Putamen (tissue), 1 donor: ENCODE measurements around the gene SMIM29.

ENCODE experiments used
- DNase-seq: peaks from one replicate; pipeline ENCODE4 v3.0.0-alpha.2; 2016; ENCODE audit warnings: low spot score

SMIM29 gene

DNA sequence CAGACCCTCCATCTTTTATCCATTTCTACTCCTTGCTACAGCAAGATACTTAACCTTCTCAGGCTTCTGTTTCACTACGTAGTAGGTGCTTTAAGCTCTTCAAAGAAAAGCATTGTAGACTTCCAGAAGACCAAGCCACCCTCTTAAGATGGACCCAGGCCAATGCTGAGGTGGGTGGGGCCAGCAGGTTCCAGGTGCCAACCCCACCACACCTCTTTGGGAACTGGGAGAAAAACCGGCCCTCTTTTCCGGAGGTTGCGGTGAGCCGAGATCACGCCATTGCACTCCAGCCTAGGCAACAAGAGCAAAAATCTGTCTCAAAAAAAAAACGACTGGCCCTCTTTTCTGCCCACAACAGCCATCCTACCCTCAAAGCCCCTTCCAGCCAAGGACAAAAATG, 22.7 kb downstream of the SMIM29 start:
- no peak for DNase-seq

DNA sequence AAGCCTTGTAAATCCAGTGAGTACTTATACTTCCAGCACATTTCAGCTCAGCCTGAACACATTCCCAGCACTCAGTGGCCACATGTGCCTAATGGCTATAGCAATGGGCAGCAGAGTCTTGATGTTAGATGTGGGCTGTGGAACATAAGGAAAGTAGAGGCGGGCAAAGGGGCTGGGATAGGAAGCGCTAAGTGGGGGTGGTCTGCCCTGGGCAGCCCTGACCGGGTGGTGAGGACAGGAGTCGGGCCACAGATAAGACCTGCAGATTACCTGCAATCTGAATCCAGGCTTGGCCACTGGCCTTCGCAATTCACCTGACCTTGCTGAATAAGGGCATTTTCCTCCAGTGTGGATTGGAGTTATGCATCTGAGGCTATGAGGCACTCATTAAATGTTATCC, 23.3 kb downstream of the SMIM29 start:
- no peak for DNase-seq

DNA sequence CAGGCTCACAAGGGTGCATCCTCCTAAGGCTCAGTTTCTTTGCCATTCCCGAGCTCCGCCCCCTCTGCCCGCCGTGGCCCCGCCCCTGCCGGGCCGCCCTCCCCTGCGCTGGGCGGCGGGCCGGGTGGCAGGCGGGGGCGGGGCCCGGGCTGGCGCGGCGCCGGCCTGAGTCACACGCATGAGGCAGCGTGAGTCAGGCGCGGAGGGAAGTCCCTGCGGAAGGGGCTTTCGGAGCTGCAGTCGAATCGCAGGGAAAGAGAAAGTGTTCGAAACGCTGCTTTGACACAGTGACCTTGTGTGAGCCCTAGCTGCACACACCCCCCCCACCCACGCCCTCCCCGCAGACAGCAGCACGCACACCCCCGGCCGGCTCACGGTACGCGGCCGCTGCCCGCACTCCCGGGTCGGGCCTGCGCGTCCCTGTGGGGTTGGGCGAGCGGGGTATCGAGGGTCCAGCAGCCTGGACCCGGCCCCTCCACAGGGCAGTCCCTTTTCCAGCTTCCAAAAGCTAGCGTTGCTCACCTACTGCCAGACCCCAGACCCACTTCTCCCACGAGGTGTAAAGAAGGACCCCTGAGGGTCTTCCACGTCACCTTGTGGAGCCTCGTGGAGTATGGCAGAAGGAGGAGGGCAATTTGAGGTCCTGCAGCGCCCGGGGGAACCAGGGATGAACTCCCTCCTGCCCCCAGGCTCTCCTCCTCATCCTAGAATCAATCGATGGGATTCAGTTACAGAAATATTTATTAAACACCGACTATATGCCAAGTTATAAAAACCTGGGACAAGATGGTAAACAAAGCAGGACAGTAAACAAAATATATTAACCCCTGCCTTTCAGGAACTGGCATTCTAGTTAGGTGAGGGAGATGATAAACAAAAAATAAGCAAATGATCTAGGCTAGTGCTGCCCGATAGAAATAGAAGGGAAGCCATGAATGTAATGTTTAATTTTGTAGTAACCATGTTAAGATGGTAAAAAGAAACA, 24.6 kb downstream of the SMIM29 start:
- peak; percentile 89 for DNase-seq

DNA sequence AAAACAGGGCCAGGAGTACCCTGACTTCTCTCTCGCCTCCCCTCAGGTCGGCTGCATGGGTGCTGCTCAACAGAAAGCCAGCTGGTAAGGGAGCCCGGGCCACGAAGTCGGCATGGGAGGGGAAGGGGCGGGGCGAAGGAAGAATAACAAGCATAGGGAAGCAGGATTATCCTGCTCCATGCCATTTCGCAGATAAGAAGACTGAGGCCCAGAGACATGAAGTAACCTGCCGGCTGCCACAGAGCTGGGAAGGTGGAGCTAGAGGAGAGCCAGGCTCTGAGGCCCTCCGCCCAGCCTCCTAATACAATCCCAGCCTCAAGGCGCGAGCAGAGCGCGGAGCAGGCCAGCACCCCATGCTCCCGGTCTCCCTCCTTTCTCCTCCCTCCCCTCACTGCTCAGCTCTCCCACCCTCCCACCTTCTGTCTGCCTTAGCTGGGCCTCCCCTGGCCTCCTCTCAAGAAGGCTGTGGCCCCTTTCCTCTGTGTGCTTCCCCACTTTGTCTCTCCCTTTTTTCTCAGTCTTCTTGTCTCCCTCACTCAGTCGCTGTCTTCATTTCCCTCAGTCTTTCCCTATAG, 25.3 kb downstream of the SMIM29 start:
- no peak for DNase-seq

DNA sequence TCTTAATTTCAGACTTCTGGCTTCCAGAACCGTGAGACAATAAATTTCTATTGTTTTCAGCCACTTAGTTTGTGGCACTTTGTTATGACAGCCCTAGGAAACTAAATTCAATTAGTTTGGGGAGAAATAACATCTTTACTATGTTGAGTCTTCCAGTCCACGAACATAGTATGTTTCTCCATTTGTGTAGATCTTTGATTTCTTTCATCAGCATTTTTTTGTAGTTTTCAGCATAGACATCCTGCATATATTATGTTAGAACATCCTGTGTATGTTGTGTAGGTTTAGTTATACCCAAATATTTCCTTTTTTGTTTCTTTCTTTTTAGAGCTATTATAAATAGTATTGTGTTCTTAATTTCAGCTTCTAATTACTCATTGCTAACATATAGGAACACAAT, 30.1 kb downstream of the SMIM29 start:
- no peak for DNase-seq

DNA sequence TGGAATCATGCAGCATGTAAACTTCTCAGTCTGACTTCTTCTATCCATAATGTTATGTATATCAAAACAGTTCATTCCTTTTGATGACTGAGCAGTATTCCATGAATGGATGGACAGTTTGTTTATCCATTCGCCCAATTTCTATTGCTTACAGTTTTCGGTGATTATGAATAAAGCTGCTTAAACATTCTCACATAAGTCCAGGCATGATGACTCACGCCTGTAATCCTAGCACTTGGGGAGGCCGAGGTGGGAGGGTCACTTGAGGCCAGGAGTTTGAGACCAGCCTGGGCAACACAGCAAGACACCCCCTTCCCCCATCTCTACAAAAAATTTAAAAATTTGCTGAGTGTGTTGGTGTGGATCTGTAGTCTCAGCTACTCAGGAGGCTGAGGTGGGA, 35.0 kb downstream of the SMIM29 start:
- no peak for DNase-seq

DNA sequence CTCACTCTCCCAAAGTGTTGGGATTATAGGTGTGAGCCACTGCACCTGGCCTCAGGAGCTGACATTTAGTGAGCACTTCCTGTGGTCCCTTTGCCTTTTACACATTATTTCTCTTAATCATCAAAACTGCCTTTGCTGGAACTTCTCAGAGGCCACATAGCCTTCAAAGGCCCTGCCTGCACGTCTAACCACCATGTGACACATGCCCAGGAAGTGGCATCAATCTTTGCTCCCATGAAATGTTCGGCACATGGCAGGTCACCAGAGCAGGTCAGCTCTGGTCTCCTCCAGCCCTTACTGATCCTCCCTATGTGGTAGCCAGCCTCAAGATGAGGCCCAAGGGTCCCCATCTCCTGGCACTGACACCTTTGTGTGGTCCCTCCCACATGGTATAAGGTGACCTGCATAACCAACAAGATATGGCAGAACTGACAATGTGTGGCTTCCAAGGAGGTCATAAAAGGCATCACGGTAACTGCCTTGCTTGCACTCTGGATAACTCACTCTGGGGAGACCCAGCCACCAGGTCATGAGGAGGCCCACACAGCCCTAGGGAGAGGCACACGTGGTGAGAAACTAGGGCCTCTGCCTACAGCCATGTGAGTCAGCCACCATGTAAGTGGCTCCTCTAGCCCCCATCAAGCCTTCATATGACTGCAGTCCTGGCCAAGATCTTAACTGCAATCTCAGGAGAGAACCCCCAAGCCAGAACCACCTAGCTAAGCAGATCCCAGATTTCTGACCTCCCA, 40.9 kb downstream of the SMIM29 start:
- DNase-seq = no peak

DNA sequence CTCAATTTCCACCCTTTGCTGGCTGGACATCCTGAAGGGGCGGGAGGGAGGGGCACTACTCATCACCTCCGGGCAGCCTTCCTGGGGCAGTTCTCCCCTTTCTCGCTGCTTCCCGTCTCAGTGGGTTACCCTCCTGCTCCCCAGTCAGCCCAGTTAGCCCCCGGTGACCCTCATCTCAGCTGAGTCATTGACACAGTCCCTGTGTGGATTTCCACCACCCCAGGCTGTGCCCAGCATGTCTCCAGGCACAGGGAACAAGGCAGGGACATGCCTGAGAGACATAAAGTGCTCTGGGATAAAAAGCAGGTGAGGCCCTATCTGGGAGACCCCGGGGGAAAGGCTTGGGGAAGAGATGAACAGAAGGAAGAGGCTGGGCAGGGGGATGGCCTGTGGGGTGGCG, 42.1 kb downstream of the SMIM29 start:
- no peak for DNase-seq

DNA sequence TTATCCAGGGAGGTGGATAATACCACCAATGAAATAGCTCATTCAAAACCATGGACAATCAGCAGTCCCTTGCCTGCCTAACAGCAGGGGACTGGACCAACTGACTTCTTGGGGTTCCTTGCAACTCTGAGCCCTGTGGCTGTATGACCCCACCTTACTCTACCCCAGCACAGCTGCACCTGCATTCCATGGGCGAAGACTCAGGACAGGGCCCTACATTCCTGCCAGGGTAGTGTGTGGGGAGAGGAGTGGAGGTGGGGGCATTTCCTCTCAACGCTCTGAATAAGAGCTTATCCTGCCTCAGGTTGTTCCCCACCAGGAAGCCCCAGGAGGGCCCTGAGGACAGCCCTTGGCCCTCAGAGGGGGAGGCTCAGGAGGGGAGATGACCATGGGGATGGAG, 42.9 kb downstream of the SMIM29 start:
- DNase-seq = no peak

DNA sequence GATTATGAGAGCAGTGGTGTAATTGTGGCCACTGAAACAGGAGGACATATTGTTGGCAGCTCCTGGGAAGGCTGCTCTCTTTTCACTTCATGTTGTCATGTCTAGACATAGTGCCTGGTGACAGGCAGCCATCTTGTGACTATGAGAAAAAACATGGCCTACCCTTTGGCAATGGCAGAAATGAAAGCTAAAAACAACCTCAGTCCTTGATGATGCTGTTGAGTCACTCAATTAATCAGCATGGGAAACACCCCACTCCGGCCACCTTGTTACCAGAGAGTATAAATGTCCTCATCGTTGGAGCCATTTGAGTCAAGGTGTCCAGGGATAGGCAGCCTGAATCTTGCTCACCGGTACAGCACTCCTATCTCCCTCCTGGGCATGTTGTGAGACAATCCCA, 43.3 kb downstream of the SMIM29 start:
- DNase-seq = no peak

DNA sequence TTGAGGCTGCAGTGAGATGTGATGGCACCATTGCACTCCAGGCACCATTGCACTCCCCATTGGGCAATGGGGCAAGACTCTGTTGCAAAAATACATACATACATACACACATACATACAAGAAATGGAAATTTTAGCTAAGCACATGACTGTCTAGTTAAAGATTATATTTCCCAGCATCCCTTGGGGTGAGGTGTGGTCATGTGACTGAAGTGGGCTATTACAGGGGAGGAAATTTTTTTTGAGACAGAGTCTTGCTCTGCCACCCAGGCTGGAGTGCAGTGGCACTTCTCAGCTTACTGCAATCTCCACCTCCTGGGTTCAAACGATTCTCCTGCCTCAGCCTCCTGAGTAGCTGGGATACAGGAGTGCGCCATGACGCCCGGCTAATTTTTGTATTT, 44.1 kb downstream of the SMIM29 start:
- DNase-seq = no peak

DNA sequence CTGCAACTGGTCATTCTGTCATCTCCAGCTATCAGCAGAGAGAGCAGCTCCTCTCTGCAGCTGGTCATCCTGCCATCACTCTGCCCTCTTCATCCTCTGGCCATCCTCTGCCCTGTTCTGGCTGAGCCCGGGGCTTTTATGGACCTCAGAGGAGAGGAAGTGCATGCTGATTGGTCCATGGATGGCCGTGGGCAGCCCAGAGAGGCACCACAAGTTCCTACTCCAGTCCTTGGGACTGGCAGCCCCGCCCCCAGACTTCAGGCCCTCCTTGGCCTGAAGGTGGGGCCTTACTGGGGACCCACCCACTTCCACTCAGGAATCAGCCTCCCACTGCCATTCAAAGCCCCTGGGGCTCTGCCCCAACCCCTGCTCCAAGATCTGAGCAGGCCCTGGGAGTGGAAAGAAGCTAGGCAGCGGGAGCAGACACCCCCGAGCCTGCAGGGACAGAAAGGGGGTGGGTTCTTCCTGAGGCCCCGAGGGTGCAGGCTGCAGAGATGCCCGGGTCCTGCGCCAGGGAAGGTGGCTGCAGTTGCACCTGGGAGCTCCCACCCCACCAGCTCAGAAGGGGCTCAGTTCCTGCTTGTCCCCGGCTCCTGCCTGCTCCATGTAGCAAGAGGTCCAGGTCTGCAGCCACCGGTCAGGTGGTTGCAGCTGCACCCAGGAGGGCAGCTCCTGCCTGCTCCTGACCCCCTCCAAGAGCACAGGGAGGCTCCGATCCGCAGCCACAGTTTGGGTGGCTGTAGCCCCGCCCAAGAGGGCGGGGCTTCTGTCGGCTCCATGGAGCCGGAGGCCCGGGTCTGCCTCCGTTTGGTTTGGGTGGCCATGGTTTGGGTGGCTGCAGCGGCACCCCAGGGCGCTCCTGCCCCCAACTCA, 46.2 kb downstream of the SMIM29 start:
- DNase-seq = no peak

DNA sequence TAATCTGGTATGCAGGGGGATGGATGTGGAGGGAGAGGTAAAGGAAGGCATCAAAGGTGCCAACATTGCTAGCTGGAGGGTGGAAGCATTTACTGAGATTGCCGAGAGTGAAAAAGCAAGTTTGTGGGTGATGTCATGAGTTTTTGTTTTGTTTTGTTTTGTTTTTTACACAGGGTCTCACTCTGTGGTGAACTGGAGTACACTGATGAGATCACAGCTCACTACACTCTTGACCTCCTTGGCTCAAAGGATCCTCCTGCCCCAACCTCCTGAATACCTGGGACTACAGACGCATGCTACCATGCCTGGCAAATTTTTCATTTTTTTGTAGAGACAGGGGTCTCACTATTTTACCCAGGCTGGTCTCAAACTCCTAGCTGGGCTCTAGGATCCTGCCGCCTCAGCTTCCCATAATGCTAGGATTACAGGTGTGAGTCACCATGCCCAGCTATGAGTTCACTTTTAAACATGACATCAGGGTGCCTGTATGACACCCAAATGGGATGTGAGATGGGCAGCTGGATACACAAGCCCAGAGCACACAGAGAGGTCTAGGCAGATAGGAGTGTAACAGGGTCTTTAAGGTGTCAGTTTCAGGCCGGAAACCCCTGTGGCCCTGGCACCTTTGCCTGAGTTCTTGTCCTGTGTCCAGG, 47.2 kb downstream of the SMIM29 start:
- DNase-seq = no peak

DNA sequence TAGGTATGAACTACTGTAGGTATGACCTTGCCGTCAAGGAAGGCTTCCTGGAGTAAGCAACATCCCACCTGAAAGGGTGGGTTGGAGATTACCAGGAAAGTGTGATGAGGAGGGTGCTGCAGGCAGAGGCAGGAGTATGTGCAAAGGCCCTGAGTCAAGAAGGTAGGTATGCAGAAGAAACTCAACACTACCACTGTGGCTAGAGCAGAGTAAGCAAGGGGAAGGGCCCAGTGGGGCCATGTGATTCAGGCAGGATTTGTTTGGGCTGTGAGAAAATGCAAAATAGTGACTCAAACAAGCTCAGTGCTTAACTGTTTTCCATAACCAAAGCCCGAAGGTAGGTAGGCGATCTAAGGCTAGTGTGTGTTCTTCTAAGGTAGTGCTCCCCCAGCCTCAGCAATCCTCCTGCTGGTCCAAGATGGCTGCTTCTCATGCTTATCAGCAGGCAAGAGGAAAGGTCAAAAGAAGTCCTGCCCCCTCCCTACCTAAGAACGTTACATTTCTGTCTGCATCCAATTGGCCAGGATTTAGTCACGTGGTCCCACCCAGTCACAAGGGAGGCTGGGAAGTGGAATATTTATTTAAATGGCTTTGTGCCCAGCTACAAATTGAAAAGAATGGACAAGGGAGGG, 48.4 kb downstream of the SMIM29 start:
- no peak for DNase-seq

DNA sequence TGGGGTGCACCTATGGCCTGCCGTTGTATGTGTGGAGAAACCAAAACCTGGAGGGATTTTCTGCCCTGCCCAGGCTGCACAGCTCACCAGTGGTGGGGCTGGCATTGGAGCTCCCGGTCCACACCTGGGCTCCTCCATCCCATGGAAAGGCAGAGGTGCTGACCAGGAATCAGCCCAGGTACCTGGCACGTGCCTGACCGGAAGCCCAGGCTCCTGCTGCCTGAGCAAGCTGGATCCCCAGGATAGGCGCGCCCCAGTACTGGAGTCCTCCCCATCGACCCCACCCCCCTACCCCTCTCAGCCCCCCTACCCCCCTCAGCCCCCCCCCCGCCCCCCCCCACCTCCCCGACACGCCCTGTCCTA, 52.0 kb downstream of the SMIM29 start:
- no peak for DNase-seq
